Stimulated activated CD4-positive, alpha-beta T cell treated with anti-CD3 and anti-CD28 coated beads, Interleukin-4, amount 100 ng/mL, for 24 hours (primary cell): ENCODE measurements around the gene UBE2M.
"Not testable (repeated sequence)": the region's sequence is repeated elsewhere in the genome, so short reads cannot be mapped to it uniquely, and the experiment has no call there.

Experiments used
- DNase-seq: peaks from one replicate; pipeline ENCODE4 v3.0.0-alpha.2; 2020

The UBE2M gene

GRCh38 chr19:58555369-58555885 is 3.0 kb downstream of the UBE2M start:
- DNase-seq, result no peak

- DNase-seq, result peak; percentile 99
Observed at GRCh38 chr19:58554494-58555368, 3.7 kb downstream of the UBE2M start, which contains the start of gene CHMP2A. Gene CHMP2A, minus strand, starts transcription at chr19:58555105. Its CDS starts 893 bp downstream, at chr19:58554212.

GRCh38 chr19:58553799-58554493 is 4.5 kb downstream of the UBE2M start:
- DNase-seq, result no peak

GRCh38 chr19:58552655-58553054 is 5.8 kb downstream of the UBE2M start:
- no peak for DNase-seq

GRCh38 chr19:58551577-58552471 is 6.6 kb downstream of the UBE2M start:
- DNase-seq, result no peak

GRCh38 chr19:58551123-58551497 is 7.3 kb downstream of the UBE2M start:
- no peak for DNase-seq

GRCh38 chr19:58550362-58551122 is 7.9 kb downstream of the UBE2M start:
- DNase-seq, result no peak

GRCh38 chr19:58549664-58550361 is 8.6 kb downstream of the UBE2M start:
- no peak for DNase-seq

- DNase-seq, result no peak
Observed at GRCh38 chr19:58548859-58549663, 9.3 kb downstream of the UBE2M start.

- DNase-seq, result no peak
Observed at GRCh38 chr19:58547323-58548312, 10.8 kb downstream of the UBE2M start.

- no peak for DNase-seq
Observed at GRCh38 chr19:58546019-58546530, 12.3 kb downstream of the UBE2M start.

GRCh38 chr19:58545286-58546018 is 13.0 kb downstream of the UBE2M start:
- DNase-seq, result no peak

GRCh38 chr19:58544591-58545285 is 13.7 kb downstream of the UBE2M start:
- peak; percentile 71 for DNase-seq

- peak; percentile 100 for DNase-seq
Observed at GRCh38 chr19:58543826-58544590, 14.4 kb downstream of the UBE2M start, which contains the start of gene TRIM28. Gene TRIM28, plus strand, starts transcription at chr19:58544064. Its CDS starts 694 bp downstream, at chr19:58544758.

GRCh38 chr19:58542641-58543372 is 15.6 kb downstream of the UBE2M start:
- not testable (repeated sequence) for DNase-seq

- DNase-seq, result not testable (repeated sequence)
Observed at GRCh38 chr19:58539169-58539559, 19.2 kb downstream of the UBE2M start.
